Measurements from ENCODE around the gene ANK2. TPM values are rescaled to one million over a fixed set of nuclear protein-coding genes. Genes with fewer than 3 reads are reported as not detected.

ANK2 gene
- total and polyA plus RNA-seq, 4 donors = 231 to 512 (median 262) TPM

DNA sequence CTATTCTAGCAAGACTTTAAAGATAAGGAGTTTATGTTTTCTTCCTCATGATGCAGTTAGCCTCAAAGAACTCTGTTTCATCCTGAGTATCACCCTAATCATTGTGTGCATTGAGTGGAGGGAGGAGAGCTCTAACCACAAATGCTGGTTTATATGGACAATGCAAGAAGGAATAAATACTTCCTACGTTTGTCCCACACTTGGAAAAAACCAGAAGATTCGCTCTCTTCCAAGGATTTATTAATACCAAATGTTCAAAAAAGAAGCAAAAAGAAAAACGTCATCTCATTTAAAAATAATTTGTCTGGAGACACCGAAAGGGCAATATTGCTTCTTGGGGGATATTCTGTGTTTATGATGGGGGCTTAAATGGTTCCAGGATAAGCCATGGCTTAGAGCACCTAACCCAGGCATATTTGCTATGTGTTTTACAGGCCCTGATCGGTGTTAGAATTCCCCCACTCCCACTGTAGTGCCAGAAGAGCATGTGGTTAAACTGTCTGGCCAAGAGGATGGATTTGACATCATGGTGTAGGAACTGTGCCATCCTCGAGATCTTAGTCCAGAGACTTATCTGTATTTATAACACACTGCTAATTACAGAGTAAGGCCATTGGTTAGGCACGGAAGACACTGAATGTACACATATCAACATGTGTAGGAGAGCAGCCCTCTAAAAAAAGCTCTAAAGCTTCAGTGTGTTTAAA, 227.2 kb downstream of the ANK2 start:
- peak in 2 of 6 donors; percentile 8 to 77 for DNase-seq (ENCODE audit: low read depth in 4 of 6, low spot score in 6 of 6)
- no peak overlapping the region for H3K4me3 ChIP-seq (ENCODE audit: low read depth, low read length)
- H3K27ac ChIP-seq (ENCODE audit: low read depth, low read length) = peak overlapping the region; percentile 58
- WGBS (ENCODE audit: insufficient coverage) = 100% methylated on average over 1 of the region's 7 CpGs
- H3K9me3 ChIP-seq (ENCODE audit: control insufficient read depth, insufficient read depth, low read length) = no peaks in the 10 kb centered on the region
- H3K4me1 ChIP-seq (ENCODE audit: control insufficient read depth, insufficient read depth, low read length) = no peaks in the 10 kb centered on the region
- no peaks in the 10 kb centered on the region for H3K27me3 ChIP-seq (ENCODE audit: control insufficient read depth, insufficient read depth, low read length)
- H3K36me3 ChIP-seq (ENCODE audit: control insufficient read depth, insufficient read depth, low read length) = no peaks in the 10 kb centered on the region

DNA sequence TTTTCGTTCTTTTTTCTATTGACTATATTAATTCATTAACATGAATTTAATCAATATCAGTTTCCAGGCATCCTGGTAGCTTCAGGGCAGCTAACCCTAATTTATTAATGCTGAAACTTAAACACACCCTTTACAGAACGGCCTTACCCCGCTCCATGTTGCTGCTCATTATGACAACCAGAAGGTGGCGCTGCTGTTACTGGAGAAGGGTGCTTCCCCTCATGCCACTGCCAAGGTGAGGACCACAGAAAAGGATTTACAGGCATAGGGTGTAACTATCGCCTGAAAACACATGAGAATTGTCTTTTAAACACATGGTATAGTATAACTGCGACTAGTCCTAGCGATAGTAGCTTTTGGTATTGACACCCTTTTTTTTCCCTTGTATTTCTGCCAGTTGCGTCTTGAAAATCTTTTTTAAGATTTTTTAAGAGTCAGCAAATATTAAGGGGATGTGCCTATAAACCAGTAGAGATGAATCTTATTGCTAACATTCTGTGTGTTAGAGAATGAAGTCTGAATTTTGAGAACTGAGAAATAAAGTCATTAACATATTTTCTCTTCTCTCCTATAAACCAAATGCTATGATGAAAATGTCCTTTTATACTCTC, 229.0 kb downstream of the ANK2 start:
- Histone ChIP-seq H3K4me3 (ENCODE audit: low read depth, low read length) (no peak overlapping the region), H3K36me3 (ENCODE audit: control insufficient read depth, insufficient read depth, low read length) (no peaks in the 10 kb centered on the region), H3K27ac (ENCODE audit: low read depth, low read length) (no peak overlapping the region), H3K4me1 (ENCODE audit: control insufficient read depth, insufficient read depth, low read length) (no peaks in the 10 kb centered on the region), H3K9me3 (ENCODE audit: control insufficient read depth, insufficient read depth, low read length) (no peaks in the 10 kb centered on the region), H3K27me3 (ENCODE audit: control insufficient read depth, insufficient read depth, low read length) (no peaks in the 10 kb centered on the region)
- DNase-seq (ENCODE audit: low read depth in 4 of 6, low spot score in 6 of 6) = peak; percentile 64 to 92 (median 78)
- 0% methylated on average over 1 of the region's 8 CpGs for WGBS (ENCODE audit: insufficient coverage)

DNA sequence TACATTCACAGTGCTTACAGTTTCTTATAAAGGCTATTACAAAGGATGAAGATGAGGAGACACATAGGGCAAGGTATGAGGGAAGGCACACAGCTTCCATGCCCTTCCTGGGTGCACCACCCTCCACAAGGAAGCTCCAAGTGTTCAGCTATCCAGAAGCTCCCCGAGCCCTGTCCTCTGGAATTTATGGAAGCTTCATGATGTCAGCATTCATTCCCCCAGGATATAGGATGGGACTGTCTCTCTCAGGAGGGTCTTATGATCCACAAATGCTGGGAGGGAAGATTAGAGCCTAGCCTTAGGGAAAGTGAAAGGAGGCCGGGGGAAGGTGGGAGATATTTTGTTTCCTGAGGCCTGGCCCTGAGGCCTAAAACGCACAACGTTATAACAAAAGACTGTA, 236.0 kb downstream of the ANK2 start:
- Histone ChIP-seq H3K36me3 (ENCODE audit: control insufficient read depth, insufficient read depth, low read length) (peaks cover 14% of the 10 kb centered on the region), H3K27me3 (ENCODE audit: control insufficient read depth, insufficient read depth, low read length) (no peaks in the 10 kb centered on the region), H3K9me3 (ENCODE audit: control insufficient read depth, insufficient read depth, low read length) (no peaks in the 10 kb centered on the region), H3K27ac (ENCODE audit: low read depth, low read length) (no peak overlapping the region), H3K4me3 (ENCODE audit: low read depth, low read length) (no peak overlapping the region), H3K4me1 (ENCODE audit: control insufficient read depth, insufficient read depth, low read length) (peaks cover 2% of the 10 kb centered on the region)
- WGBS (ENCODE audit: insufficient coverage) = 70% methylated on average over 2 of the region's 4 CpGs
- no peak for DNase-seq (ENCODE audit: low read depth in 4 of 6, low spot score in 6 of 6)

DNA sequence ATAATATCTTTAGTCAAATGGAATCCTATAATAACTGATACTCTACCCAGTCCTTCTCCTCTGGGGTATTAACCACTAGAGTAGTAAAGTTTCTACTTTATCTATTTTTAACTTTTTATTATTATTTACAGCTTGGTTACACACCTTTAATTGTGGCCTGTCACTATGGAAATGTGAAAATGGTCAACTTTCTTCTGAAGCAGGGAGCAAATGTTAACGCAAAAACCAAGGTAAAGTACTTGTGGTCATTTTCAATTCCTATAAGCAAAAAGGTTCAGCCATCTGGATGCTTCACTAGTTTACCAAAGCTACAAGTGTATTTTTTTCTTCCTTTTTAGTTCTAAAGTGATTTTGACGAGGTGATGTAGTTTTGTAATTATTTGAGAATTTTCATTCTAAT, 238.8 kb downstream of the ANK2 start:
- no peaks in the 10 kb centered on the region for H3K9me3 ChIP-seq (ENCODE audit: control insufficient read depth, insufficient read depth, low read length)
- H3K36me3 ChIP-seq (ENCODE audit: control insufficient read depth, insufficient read depth, low read length) = peaks cover 14% of the 10 kb centered on the region
- no peak for DNase-seq (ENCODE audit: low read depth in 4 of 6, low spot score in 6 of 6)
- H3K4me1 ChIP-seq (ENCODE audit: control insufficient read depth, insufficient read depth, low read length) = peaks cover 20% of the 10 kb centered on the region
- H3K27ac ChIP-seq (ENCODE audit: low read depth, low read length) = no peak overlapping the region
- no peak overlapping the region for H3K4me3 ChIP-seq (ENCODE audit: low read depth, low read length)
- H3K27me3 ChIP-seq (ENCODE audit: control insufficient read depth, insufficient read depth, low read length) = no peaks in the 10 kb centered on the region
- no CpG with 5 or more reads among the region's 2 CpGs for WGBS (ENCODE audit: insufficient coverage)

- DNase-seq (ENCODE audit: low read depth in 4 of 6, low spot score in 6 of 6) = peak in 1 of 6 donors; percentile 15
- WGBS (ENCODE audit: insufficient coverage) = 29% methylated on average over 1 of the region's 4 CpGs
- Histone ChIP-seq H3K27me3 (ENCODE audit: control insufficient read depth, insufficient read depth, low read length) (no peaks in the 10 kb centered on the region), H3K27ac (ENCODE audit: low read depth, low read length) (no peak overlapping the region), H3K4me1 (ENCODE audit: control insufficient read depth, insufficient read depth, low read length) (peaks cover 22% of the 10 kb centered on the region), H3K4me3 (ENCODE audit: low read depth, low read length) (no peak overlapping the region), H3K9me3 (ENCODE audit: control insufficient read depth, insufficient read depth, low read length) (no peaks in the 10 kb centered on the region), H3K36me3 (ENCODE audit: control insufficient read depth, insufficient read depth, low read length) (peaks cover 14% of the 10 kb centered on the region)
These were observed 239.2 kb downstream of the ANK2 start for GRCh38 chr4:113288696-113289095.

DNA sequence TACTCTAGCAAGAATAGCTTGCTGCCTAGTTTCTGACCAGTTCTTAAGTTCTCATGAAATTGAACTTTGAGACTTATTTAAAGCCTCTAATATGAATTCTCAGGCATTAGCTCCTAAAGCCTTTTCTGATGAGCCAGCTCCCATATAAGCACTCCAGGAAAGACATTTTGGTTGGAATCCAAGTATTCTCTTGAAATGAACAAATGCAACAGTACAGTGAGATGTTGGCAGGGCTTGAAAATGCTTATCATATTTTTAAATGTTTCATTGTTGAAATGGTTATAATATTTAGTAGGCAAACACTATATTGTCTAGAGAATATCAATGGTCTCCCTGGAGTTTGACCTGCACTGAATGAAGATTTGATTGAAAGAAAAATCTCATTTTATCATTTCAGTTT, 240.3 kb downstream of the ANK2 start:
- peak in 1 of 6 donors; percentile 14 for DNase-seq (ENCODE audit: low read depth in 4 of 6, low spot score in 6 of 6)
- peaks cover 14% of the 10 kb centered on the region for H3K36me3 ChIP-seq (ENCODE audit: control insufficient read depth, insufficient read depth, low read length)
- no peaks in the 10 kb centered on the region for H3K9me3 ChIP-seq (ENCODE audit: control insufficient read depth, insufficient read depth, low read length)
- H3K27ac ChIP-seq (ENCODE audit: low read depth, low read length) = no peak overlapping the region
- no peaks in the 10 kb centered on the region for H3K27me3 ChIP-seq (ENCODE audit: control insufficient read depth, insufficient read depth, low read length)
- no peak overlapping the region for H3K4me3 ChIP-seq (ENCODE audit: low read depth, low read length)
- H3K4me1 ChIP-seq (ENCODE audit: control insufficient read depth, insufficient read depth, low read length) = peaks cover 23% of the 10 kb centered on the region

DNA sequence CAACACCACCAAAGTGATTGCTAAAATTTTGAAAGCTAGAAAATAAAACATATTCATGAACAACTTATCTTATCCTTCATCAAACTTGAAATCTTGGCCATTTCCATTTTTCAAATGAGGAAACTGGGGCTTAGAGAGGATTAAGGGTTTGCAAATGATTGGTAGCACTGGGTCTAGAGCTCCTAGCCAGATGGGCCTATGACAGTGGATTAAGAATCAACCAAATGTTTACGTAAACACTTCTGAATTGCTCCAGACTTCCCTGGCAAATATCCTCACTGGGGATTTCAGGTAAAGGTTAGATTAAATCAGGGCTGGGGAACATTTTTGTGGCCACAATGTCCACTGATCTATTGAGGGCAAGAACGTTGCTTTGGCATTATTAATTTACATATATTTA, 241.2 kb downstream of the ANK2 start:
- no CpG with 5 or more reads among the region's 2 CpGs for WGBS (ENCODE audit: insufficient coverage)
- Histone ChIP-seq H3K4me1 (ENCODE audit: control insufficient read depth, insufficient read depth, low read length) (peaks cover 23% of the 10 kb centered on the region), H3K27ac (ENCODE audit: low read depth, low read length) (no peak overlapping the region), H3K9me3 (ENCODE audit: control insufficient read depth, insufficient read depth, low read length) (no peaks in the 10 kb centered on the region), H3K27me3 (ENCODE audit: control insufficient read depth, insufficient read depth, low read length) (no peaks in the 10 kb centered on the region), H3K4me3 (ENCODE audit: low read depth, low read length) (no peak overlapping the region), H3K36me3 (ENCODE audit: control insufficient read depth, insufficient read depth, low read length) (peaks cover 7% of the 10 kb centered on the region)
- DNase-seq (ENCODE audit: low read depth in 4 of 6, low spot score in 6 of 6) = no peak

- Histone ChIP-seq H3K4me3 (ENCODE audit: low read depth, low read length) (peak overlapping the region; percentile 31), H3K9me3 (ENCODE audit: control insufficient read depth, insufficient read depth, low read length) (no peaks in the 10 kb centered on the region), H3K36me3 (ENCODE audit: control insufficient read depth, insufficient read depth, low read length) (peaks cover 7% of the 10 kb centered on the region), H3K4me1 (ENCODE audit: control insufficient read depth, insufficient read depth, low read length) (peaks cover 23% of the 10 kb centered on the region), H3K27ac (ENCODE audit: low read depth, low read length) (peak overlapping the region; percentile 96), H3K27me3 (ENCODE audit: control insufficient read depth, insufficient read depth, low read length) (no peaks in the 10 kb centered on the region)
- 20% methylated on average over 19 of the region's 21 CpGs for WGBS (ENCODE audit: insufficient coverage)
- DNase-seq (ENCODE audit: low read depth in 4 of 6, low spot score in 6 of 6) = peak in 5 of 6 donors; percentile 78 to 97 (median 86)
These were observed 243.1 kb downstream of the ANK2 start for GRCh38 chr4:113292371-113293042.

DNA sequence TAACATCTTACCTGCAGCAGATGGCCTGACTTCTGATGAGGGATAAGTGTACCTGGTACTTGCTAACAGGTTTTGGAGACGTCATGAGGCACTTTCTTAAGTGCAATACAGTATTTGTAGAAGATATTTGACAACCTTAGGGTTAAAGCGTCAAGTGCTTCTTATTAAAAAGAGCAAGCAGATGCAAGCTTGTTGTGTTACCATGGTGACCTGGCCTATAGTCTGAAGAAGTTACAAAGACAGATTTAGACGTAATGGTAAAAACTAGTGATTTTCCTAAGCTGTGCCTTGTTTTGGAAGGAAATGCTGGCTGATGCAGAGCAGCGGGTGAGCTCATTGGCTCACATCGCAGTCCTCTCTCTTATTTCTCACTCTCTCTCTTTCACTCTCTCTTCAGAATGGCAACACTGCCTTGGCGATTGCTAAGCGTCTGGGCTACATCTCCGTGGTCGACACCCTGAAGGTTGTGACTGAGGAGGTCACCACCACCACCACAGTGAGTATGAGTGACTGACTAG, 243.6 kb downstream of the ANK2 start:
- WGBS (ENCODE audit: insufficient coverage) = 19% methylated on average over 4 of the region's 9 CpGs
- Histone ChIP-seq H3K4me1 (ENCODE audit: control insufficient read depth, insufficient read depth, low read length) (peaks cover 23% of the 10 kb centered on the region), H3K4me3 (ENCODE audit: low read depth, low read length) (peak overlapping the region; percentile 31), H3K36me3 (ENCODE audit: control insufficient read depth, insufficient read depth, low read length) (peaks cover 10% of the 10 kb centered on the region), H3K27ac (ENCODE audit: low read depth, low read length) (peak overlapping the region; percentile 96), H3K9me3 (ENCODE audit: control insufficient read depth, insufficient read depth, low read length) (no peaks in the 10 kb centered on the region), H3K27me3 (ENCODE audit: control insufficient read depth, insufficient read depth, low read length) (no peaks in the 10 kb centered on the region)
- DNase-seq (ENCODE audit: low read depth in 4 of 6, low spot score in 6 of 6) = peak in 5 of 6 donors; percentile 52 to 91 (median 63)

Data from spinal cord (tissue), 10 donors.